ENCODE data around the gene ASPHD1. TPM values are rescaled to one million over a fixed set of nuclear protein-coding genes. Genes with fewer than 3 reads are reported as not detected.

Gene ASPHD1
- total RNA-seq, 4 donors from 2014 or later = not detected

DNA sequence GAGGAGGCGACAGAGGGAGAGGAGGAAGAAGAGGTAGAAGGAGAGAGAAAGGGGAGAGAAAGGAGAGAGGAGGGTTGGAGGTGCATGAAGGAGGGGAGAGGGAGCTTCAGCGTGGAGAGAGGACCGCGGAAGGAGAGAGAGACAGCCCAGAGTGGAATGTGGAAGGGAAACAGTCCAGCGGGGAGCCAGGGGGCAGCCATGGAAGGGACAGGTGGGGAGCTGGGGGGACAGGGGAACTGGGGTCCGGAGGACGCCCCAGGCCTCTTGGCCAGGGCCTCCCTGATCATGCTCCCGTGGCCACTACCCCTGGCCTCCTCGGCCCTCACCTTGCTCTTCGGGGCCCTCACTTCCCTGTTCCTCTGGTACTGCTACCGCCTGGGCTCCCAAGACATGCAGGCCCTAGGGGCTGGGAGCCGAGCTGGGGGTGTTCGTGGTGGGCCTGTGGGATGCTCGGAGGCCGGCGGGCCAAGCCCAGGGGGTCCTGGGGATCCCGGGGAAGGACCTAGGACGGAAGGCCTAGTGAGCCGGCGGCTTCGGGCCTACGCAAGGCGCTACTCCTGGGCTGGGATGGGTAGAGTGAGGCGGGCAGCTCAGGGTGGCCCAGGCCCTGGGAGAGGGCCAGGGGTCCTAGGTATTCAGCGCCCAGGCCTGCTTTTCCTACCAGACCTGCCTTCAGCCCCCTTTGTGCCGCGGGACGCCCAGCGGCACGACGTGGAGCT is 759 bp downstream of the ASPHD1 start:
- no peak overlapping the region for H3K4me3 ChIP-seq (ENCODE audit: low read depth, poor library complexity, severe bottlenecking)
- intact Hi-C loops (cut with DNase I; ENCODE audit: low total_unique reads) = no loop called here
- no peak for TF ChIP-seq CTCF (IDR thresholded peaks at IDR 0.05)
- no peak for TF ChIP-seq POLR2A (IDR thresholded peaks at IDR 0.05)
- DNase-seq (ENCODE audit: low spot score in 2 of 2) = no peak
- WGBS, 2 donors = 54 to 62% methylated on average over 26 to 28 of the region's 31 CpGs

DNA sequence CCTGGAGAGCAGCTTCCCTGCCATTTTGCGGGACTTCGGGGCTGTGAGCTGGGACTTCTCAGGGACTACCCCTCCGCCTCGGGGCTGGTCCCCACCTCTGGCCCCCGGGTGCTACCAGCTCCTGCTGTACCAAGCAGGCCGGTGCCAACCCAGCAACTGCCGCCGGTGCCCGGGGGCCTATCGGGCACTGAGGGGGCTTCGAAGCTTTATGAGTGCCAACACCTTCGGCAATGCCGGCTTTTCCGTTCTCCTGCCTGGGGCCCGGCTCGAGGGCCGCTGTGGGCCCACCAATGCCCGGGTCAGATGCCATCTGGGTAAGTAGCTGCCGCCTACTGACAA is 1.3 kb downstream of the ASPHD1 start:
- no peak for DNase-seq (ENCODE audit: low spot score in 2 of 2)
- TF ChIP-seq CTCF (IDR thresholded peaks at IDR 0.05) = no peak
- TF ChIP-seq POLR2A (IDR thresholded peaks at IDR 0.05) = no peak
- H3K4me3 ChIP-seq (ENCODE audit: low read depth, poor library complexity, severe bottlenecking) = no peak overlapping the region
- intact Hi-C loops (cut with DNase I; ENCODE audit: low total_unique reads) = no loop called here
- 74 to 83% methylated on average over 6 to 19 of the region's 19 CpGs for WGBS, 2 donors

- H3K4me3 ChIP-seq (ENCODE audit: low read depth, poor library complexity, severe bottlenecking) = no peak overlapping the region
- 61 to 66% methylated on average over 4 of the region's 4 CpGs for WGBS, 2 donors
- TF ChIP-seq POLR2A (IDR thresholded peaks at IDR 0.05) = no peak
- TF ChIP-seq CTCF (IDR thresholded peaks at IDR 0.05) = no peak
- intact Hi-C loops (cut with DNase I; ENCODE audit: low total_unique reads) = no loop called here
- DNase-seq (ENCODE audit: low spot score in 2 of 2) = no peak
Observed at GRCh38 chr16:29903590-29903989, 3.3 kb downstream of the ASPHD1 start.

- no peak for TF ChIP-seq POLR2A (IDR thresholded peaks at IDR 0.05)
- TF ChIP-seq CTCF (IDR thresholded peaks at IDR 0.05) = no peak
- no peak for DNase-seq (ENCODE audit: low spot score in 2 of 2)
- WGBS, 2 donors = 92 to 94% methylated on average over 7 of the region's 7 CpGs
- intact Hi-C loops (cut with DNase I; ENCODE audit: low total_unique reads) = no loop called here
- H3K4me3 ChIP-seq (ENCODE audit: low read depth, poor library complexity, severe bottlenecking) = no peak overlapping the region
Observed at GRCh38 chr16:29904947-29905346, 4.7 kb downstream of the ASPHD1 start.

DNA sequence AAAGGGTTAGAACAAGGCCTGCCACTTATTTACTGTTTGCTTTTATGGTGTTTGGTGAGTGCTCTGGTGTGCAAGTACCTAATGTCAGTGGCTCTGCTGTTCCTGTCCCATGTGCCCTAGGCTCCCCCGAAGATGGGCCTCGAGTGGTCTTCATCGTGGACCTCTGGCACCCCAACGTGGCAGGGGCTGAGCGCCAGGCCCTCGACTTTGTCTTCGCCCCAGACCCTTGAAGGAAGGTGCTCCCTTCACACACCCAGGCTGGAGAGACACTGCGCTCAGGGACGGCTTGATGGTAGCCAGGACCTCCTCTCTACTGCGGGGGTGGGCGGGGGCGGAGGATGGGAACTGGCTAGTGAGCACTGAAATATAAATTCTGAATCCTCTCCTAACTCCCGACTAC is 5.4 kb downstream of the ASPHD1 start:
- WGBS, 2 donors = 81 to 82% methylated on average over 13 of the region's 13 CpGs
- no peak for DNase-seq (ENCODE audit: low spot score in 2 of 2)
- TF ChIP-seq POLR2A (IDR thresholded peaks at IDR 0.05) (no peak), CTCF (IDR thresholded peaks at IDR 0.05) (no peak)
- H3K4me3 ChIP-seq (ENCODE audit: low read depth, poor library complexity, severe bottlenecking) = no peak overlapping the region
- intact Hi-C loops (cut with DNase I; ENCODE audit: low total_unique reads) = no loop called here

All from lower leg skin (tissue), 4 donors.